DMS53 (cell line): ENCODE results near the gene HSP90B1.

Source experiments
- DNase-seq: peaks from one replicate; lab custom pipeline; 2025; lab: John Stamatoyannopoulos, UW

The HSP90B1 gene

GRCh38 chr12:103975368-103975767 lies 45.2 kb downstream of the HSP90B1 start:
- DNase-seq, result no peak

- no peak for DNase-seq
These were observed 48.3 kb downstream of the HSP90B1 start for GRCh38 chr12:103978384-103978982.

- DNase-seq, result no peak
These were observed 56.6 kb downstream of the HSP90B1 start for GRCh38 chr12:103986829-103987228.

GRCh38 chr12:103994235-103994634 lies 64.0 kb downstream of the HSP90B1 start:
- peak; percentile 24 for DNase-seq

GRCh38 chr12:103996595-103996994 lies 66.4 kb downstream of the HSP90B1 start:
- DNase-seq, result no peak

DNA sequence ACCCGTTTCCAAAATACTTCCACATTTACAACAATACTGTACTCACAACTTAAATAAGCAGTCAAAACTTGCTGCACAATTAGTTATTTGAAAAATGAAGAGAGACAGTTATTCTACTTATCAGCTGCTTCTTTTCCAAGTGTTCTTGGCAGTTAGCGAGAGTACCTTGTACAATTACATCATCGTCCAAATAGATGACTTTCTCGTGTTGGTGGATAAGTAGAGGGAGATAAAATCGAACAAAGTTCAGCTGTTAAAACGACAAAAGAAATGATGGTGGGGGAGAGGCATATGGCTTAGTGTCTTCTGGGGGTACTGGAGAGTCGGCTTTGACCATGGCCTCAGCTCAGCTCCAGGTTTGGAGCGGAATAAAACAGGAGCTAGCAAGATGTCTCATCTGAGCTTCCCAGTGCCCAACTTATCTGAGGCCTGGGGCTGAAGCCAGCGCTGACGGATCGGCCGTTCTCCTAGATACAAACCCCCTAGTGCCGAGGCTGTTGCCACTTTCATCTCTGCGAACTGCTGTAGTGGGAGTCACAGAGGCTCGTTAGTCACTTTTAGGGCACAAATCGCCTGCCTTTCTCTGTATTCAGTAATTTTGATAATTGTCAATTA lies 67.2 kb downstream of the HSP90B1 start:
- no peak for DNase-seq
